Measurements from ENCODE around the gene NCAM1.

DNA sequence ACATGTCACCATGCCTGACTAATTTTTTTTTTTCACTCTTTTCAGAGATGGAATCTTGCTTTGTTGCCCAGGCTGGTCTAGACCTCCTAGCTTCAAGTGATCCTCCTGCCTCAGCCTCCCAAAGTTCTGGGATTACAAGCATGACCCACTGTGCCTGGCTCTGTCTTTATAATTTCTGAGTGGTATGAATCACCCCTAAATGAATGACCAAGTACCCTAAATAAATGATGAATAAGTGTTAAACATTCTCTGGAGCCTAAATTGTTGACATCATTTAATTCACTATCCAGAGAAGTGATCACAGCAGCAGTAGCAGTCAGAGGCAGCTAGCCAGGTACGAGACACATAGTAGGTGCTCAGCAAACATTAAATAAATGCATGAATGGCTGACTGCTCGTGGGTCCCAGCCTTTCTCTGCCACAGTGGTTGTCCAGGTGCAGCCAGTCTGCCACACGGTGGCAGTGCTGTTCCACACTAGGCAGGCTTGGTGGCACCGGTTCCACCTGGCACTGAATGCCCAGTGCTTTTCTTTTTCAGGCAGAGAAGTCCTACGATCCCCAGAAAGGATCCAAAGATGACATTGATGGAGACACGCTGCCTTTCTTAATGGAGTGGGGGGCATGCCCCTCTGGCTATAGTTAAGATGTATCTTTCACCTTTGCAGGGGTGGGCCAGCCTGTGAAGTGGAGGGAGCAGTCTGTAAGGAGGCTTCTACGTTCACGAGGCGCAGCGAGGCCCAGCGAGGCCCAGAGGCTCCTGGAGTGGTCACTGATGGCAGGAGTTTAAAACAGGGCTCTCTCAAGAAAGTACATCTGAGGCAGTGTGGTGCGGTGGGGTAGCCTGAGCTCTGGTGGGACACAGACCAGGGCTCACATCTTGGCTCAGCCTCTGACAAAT lies 344.5 kb downstream of the NCAM1 start:
- TF ChIP-seq, protein P1, sequence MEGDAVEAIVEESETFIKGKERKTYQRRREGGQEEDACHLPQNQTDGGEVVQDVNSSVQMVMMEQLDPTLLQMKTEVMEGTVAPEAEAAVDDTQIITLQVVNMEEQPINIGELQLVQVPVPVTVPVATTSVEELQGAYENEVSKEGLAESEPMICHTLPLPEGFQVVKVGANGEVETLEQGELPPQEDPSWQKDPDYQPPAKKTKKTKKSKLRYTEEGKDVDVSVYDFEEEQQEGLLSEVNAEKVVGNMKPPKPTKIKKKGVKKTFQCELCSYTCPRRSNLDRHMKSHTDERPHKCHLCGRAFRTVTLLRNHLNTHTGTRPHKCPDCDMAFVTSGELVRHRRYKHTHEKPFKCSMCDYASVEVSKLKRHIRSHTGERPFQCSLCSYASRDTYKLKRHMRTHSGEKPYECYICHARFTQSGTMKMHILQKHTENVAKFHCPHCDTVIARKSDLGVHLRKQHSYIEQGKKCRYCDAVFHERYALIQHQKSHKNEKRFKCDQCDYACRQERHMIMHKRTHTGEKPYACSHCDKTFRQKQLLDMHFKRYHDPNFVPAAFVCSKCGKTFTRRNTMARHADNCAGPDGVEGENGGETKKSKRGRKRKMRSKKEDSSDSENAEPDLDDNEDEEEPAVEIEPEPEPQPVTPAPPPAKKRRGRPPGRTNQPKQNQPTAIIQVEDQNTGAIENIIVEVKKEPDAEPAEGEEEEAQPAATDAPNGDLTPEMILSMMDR (IDR thresholded peaks at IDR 0.05): peak; percentile 49 to 95 (median 94)
- TF ChIP-seq POLR2AphosphoS5 (IDR thresholded peaks at IDR 0.05): peak in 1 of 3 donors; percentile 39
